Activated effector memory CD4-positive, alpha-beta T cell treated with anti-CD3 and anti-CD28 coated beads, Interleukin-2, amount 50 U/mL, for 16 hours (primary cell): Measurements from ENCODE around the gene TCF7.
A peak's percentile ranks its signal among the peaks of the same experiment; 100 is the strongest.

Source experiments
- DNase-seq: peaks from one replicate; pipeline ENCODE4 v3.0.0-alpha.2; 2020

The TCF7 gene

GRCh38 chr5:134131578-134132350, 17.3 kb downstream of the TCF7 start:
- peak; percentile 63 for DNase-seq

GRCh38 chr5:134132372-134133187, 18.1 kb downstream of the TCF7 start:
- DNase-seq, result peak; percentile 89

- DNase-seq, result peak; percentile 63
These were observed 18.9 kb downstream of the TCF7 start for GRCh38 chr5:134133188-134133994.

- peak; percentile 60 for DNase-seq
These were observed 19.6 kb downstream of the TCF7 start for GRCh38 chr5:134133995-134134541.

- DNase-seq, result no peak
These were observed 20.7 kb downstream of the TCF7 start for GRCh38 chr5:134135091-134135655.

- peak; percentile 63 for DNase-seq
These were observed 21.7 kb downstream of the TCF7 start for GRCh38 chr5:134136221-134136631.

GRCh38 chr5:134136771-134137170, 22.3 kb downstream of the TCF7 start:
- DNase-seq, result peak; percentile 61

- DNase-seq, result peak; percentile 88
These were observed 24.2 kb downstream of the TCF7 start for GRCh38 chr5:134138416-134139376.

- DNase-seq, result no peak
These were observed 24.9 kb downstream of the TCF7 start for GRCh38 chr5:134139377-134139851.

- peak; percentile 58 for DNase-seq
These were observed 25.5 kb downstream of the TCF7 start for GRCh38 chr5:134139891-134140469.

GRCh38 chr5:134140530-134141201, 26.2 kb downstream of the TCF7 start:
- DNase-seq, result peak; percentile 85

- peak; percentile 66 for DNase-seq
These were observed 27.0 kb downstream of the TCF7 start for GRCh38 chr5:134141331-134142050.

- DNase-seq, result peak; percentile 58
These were observed 27.6 kb downstream of the TCF7 start for GRCh38 chr5:134142052-134142451.

- DNase-seq, result peak; percentile 58
These were observed 28.3 kb downstream of the TCF7 start for GRCh38 chr5:134142806-134143205.

GRCh38 chr5:134143431-134143830, 28.9 kb downstream of the TCF7 start:
- peak; percentile 53 for DNase-seq

- DNase-seq, result peak; percentile 57
These were observed 29.8 kb downstream of the TCF7 start for GRCh38 chr5:134143944-134144941.

- peak; percentile 58 for DNase-seq
These were observed 30.7 kb downstream of the TCF7 start for GRCh38 chr5:134145041-134145757.
